GM12878 (cell line): Measurements from ENCODE around the gene MBOAT7. TPM values are rescaled to one million over a fixed set of nuclear protein-coding genes. Genes with fewer than 3 reads are reported as not detected.
"Not testable (repeated sequence)": the region's sequence is repeated elsewhere in the genome, so short reads cannot be mapped to it uniquely, and the experiment has no call there.

ENCODE experiments used
- ATAC-seq: fragments of 200-7000 bp; cut with Tn5 transposase; 3 replicates; pipeline ENCODE4 v1.9.1; 2020; ENCODE audit warnings: mild to moderate bottlenecking, moderate library complexity
- BruUV-seq: library from RNA; stranded (reverse); fragments of 400-500 nt; replicated peaks from 2 replicates; lab custom pipeline; 2021; lab: Mats Ljungman, UMichigan
- CTCF ChIA-PET: fragments of 300-600 bp; sonication (Branson Sonifier 250); formaldehyde crosslinking; extraction: SDS; loops from one replicate; lab custom pipeline; 2021; ENCODE audit warnings: inconsistent platforms; lab: Yijun Ruan, JAX
- POLR2A ChIA-PET: fragments of 350-600 bp; formaldehyde crosslinking; extraction: SDS; loops from one replicate; lab custom pipeline; 2021; ENCODE audit warnings: inconsistent platforms; lab: Charles Lee
- RAD21 ChIA-PET: fragments of 300-600 bp; sonication (Branson Sonifier 250); formaldehyde crosslinking; loops from one replicate; lab custom pipeline; 2023; ENCODE audit warnings: antibody characterized with exemption; ENCODE audit not compliant: unreplicated experiment; lab: Charles Lee
- SMC1A ChIA-PET: fragments of 300-600 bp; sonication (Branson Sonifier 250); formaldehyde crosslinking; loops from one replicate; lab custom pipeline; 2023; ENCODE audit not compliant: unreplicated experiment, uncharacterized antibody; lab: Charles Lee
- DNase-seq: peaks from one replicate; pipeline ENCODE4 v3.0.0-alpha.2; 2011; ENCODE audit warnings: low read depth, low spot score
- FAIRE-seq: peaks from 3 replicates; lab custom pipeline; 2011; peaks lifted over from hg19 to GRCh38; lab: Jason Lieb, UNC
- H2AFZ ChIP-seq: 2 replicates; pipeline ENCODE4 v1.6.0; 2011; ENCODE audit warnings: low read depth, low read length, control low read depth; ENCODE audit not compliant: control insufficient read depth
- H3K27ac ChIP-seq: 2 replicates; pipeline ENCODE4 v1.5.1; 2011; ENCODE audit warnings: control low read depth; ENCODE audit not compliant: control insufficient read depth, insufficient read depth
- H3K27me3 ChIP-seq, 2 experiments: replicated peaks in 1 of 2; 2 replicates each; pipeline versions ENCODE4 v1.6.0 to v1.6.1; 2011; ENCODE audit warnings: low read length in 1 of 2; ENCODE audit not compliant: control insufficient read depth in 2 of 2, insufficient read depth in 2 of 2
- H3K36me3 ChIP-seq, 2 experiments: 2 replicates each; pipeline ENCODE4 v1.5.1; 2011; ENCODE audit warnings: low read length in 1 of 2; ENCODE audit not compliant: control insufficient read depth in 2 of 2, insufficient read depth in 2 of 2
- H3K4me1 ChIP-seq: 2 replicates; pipeline ENCODE4 v1.6.1; 2011; ENCODE audit warnings: mild to moderate bottlenecking, low read length, moderate library complexity, mixed read lengths; ENCODE audit not compliant: control insufficient read depth, insufficient read depth
- H3K4me2 ChIP-seq: 2 replicates; pipeline ENCODE4 v1.6.0; 2011; ENCODE audit warnings: control low read depth; ENCODE audit not compliant: control insufficient read depth, insufficient read depth
- H3K4me3 ChIP-seq: fragments of 200-600 bp; sonication (generic); 2 replicates; pipeline ENCODE4 v1.5.1; 2016
- H3K79me2 ChIP-seq: 2 replicates; pipeline ENCODE4 v1.6.0; 2011; ENCODE audit warnings: low read length; ENCODE audit not compliant: control insufficient read depth, insufficient read depth
- H3K9ac ChIP-seq: 2 replicates; pipeline ENCODE4 v1.8.0; 2011; ENCODE audit warnings: low read length, control low read depth, mixed read lengths; ENCODE audit not compliant: control insufficient read depth, insufficient read depth
- H3K9me3 ChIP-seq: replicated peaks from 3 replicates; pipeline ENCODE4 v1.5.1; 2011; ENCODE audit warnings: mild to moderate bottlenecking, low read length; ENCODE audit not compliant: control insufficient read depth, insufficient read depth
- H4K20me1 ChIP-seq: 2 replicates; pipeline ENCODE4 v1.6.0; 2011; ENCODE audit not compliant: control insufficient read depth, insufficient read depth
- ZBTB4 ChIP-seq: fragments of 450-650 bp; formaldehyde crosslinking; IDR thresholded peaks from 2 replicates; pipeline ENCODE4 v1.4.0; 2022; ENCODE audit warnings: mild to moderate bottlenecking, moderate library complexity
- WGBS: methylation state at CpG from one replicate; pipeline ENCODE4 v1.1.6; 2016; ENCODE audit warnings: low lambda C conversion rate; ENCODE audit not compliant: insufficient replicate concordance, insufficient coverage; ENCODE audit errors: missing lambda C conversion rate; 5-methylcytosine and 5-hydroxymethylcytosine counted together
- in situ Hi-C: fragments of 300-500 bp; cut with MboI; formaldehyde crosslinking; loops from 9 replicates; pipeline ENCODE4 v1.14.3; 2018; ENCODE audit warnings: mixed read lengths
- intact Hi-C: fragments of 100-400 bp; cut with micrococcal nuclease; formaldehyde crosslinking; loops from one replicate; pipeline ENCODE4 v1.14.2; 2022; ENCODE audit not compliant: unreplicated experiment
- polyA plus RNA-seq, 11 experiments: library from polyadenylated mRNA; depleted of rRNA in 4 of 11; unstranded in 6 of 11; stranded (reverse) in 5 of 11; fragments of >200 nt; fragmentation: Nextera tagmentation in 4 of 11; fragmentation: Illumina TruSeq in 1 of 11; extraction: Ambion mirVana in 4 of 11; extraction: Trizol in 1 of 11; gene quantifications; 1 replicate in 1 of 11; 2 replicates in 10 of 11; pipeline versions ENCODE4 v1.2.1 to v1.2.3, GENCODE V29; 2011 to 2016; ENCODE audit warnings: inconsistent platforms in 2 of 11, missing spikeins in 2 of 11, low read depth in 1 of 11
- total RNA-seq, 4 experiments: library from RNA; depleted of rRNA in 3 of 4; stranded (reverse); fragments of >200 nt in 3 of 4; fragmentation: Illumina TruSeq in 1 of 4; extraction: Trizol in 1 of 4; gene quantifications; 2 replicates each; pipeline versions ENCODE4 v1.2.1 to v1.2.3, GENCODE V29; 2013 to 2021

Gene MBOAT7
- total and polyA plus RNA-seq, 10 of the 15 experiments (the other 5 are each of a cell fraction or from before 2014, with no cell fraction given) = 0.69 to 44.5 (median 21.7) TPM

DNA sequence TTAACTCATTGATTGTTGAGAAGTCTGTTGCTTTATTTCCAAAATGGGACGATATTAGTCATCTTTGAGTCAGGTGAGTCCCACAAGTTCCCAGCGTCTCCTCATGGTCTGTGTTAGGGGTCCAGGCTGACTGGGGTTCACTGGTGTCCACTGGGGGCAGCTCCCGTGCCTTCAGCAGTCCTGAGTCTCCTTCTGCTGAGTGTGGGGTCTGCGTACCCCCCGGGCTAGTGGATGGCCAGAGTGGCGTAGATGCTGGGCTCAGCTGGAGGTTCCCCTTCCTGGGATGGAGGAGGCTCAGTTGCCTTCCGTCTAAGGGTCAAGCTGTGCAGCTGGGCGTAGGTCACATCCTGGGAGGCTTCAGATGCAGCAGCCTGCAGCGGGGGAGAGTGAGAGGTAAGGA, 27.5 kb upstream of the MBOAT7 start:
- POLR2A ChIA-PET = no interaction called here
- Histone ChIP-seq H3K9ac (no peak overlapping the region), H3K4me3 (no peak overlapping the region), H3K36me3 (no peaks in the 10 kb centered on the region), H3K4me1 (no peaks in the 10 kb centered on the region), H4K20me1 (no peaks in the 10 kb centered on the region), H3K4me2 (no peak overlapping the region), H2AFZ (no peak overlapping the region), H3K27me3 (no peaks in the 10 kb centered on the region), H3K27ac (no peak overlapping the region), H3K79me2 (no peaks in the 10 kb centered on the region), H3K9me3 (no peaks in the 10 kb centered on the region)
- CTCF ChIA-PET = no interaction called here
- no peak for FAIRE-seq
- in situ Hi-C loops (no loop called here), intact Hi-C loops (no loop called here)
- ATAC-seq = no peak
- no peak for DNase-seq
- no TSS peak for BruUV-seq
- 66% methylated on average over 8 of the region's 9 CpGs for WGBS
- SMC1A ChIA-PET = no interaction called here
- no peak for TF ChIP-seq ZBTB4
- RAD21 ChIA-PET = no interaction called here

DNA sequence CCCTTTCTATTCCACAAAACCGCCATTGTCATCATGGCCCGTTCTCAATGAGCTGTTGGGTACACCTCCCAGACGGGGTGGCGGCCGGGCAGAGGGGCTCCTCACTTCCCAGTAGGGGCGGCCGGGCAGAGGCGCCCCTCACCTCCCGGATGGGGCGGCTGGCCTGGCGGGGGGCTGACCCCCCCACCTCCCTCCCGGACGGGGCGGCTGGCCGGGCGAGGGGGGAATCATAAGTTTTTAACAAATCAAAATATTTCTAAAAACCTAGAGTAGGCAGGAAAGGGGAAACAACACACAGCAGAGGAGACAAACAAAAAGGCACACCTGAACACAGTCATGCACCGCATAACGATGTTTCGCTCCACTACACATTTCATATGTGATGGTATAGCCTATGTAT, 25.4 kb upstream of the MBOAT7 start:
- WGBS = 97% methylated on average over 11 of the region's 19 CpGs
- H3K4me2 ChIP-seq, H3K9me3 ChIP-seq, in situ Hi-C loops, H2AFZ ChIP-seq, POLR2A ChIA-PET, ATAC-seq, H3K79me2 ChIP-seq, FAIRE-seq, H3K36me3 ChIP-seq, DNase-seq, H3K27ac ChIP-seq, H3K9ac ChIP-seq, intact Hi-C loops, SMC1A ChIA-PET, H3K4me3 ChIP-seq, H3K27me3 ChIP-seq, RAD21 ChIA-PET, BruUV-seq, H4K20me1 ChIP-seq, CTCF ChIA-PET: not testable (repeated sequence)
- peaks cover 14% of the 10 kb centered on the region for H3K4me1 ChIP-seq

DNA sequence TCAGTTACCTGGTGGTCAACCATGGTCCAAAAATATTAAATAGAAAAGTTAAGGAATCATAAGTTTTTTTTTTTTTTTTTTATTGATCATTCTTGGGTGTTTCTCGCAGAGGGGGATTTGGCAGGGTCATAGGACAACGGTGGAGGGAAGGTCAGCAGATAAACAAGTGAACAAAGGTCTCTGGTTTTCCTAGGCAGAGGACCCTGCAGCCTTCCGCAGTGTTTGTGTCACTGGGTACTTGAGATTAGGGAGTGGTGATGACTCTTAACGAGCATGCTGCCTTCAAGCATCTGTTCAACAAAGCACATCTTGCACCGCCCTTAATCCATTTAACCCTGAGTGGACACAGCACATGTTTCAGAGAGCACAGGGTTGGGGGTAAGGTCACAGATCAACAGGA, 24.8 kb upstream of the MBOAT7 start:
- H3K27ac ChIP-seq, H3K79me2 ChIP-seq, H3K36me3 ChIP-seq, intact Hi-C loops, H3K4me3 ChIP-seq, POLR2A ChIA-PET, RAD21 ChIA-PET, ATAC-seq, CTCF ChIA-PET, H3K27me3 ChIP-seq, FAIRE-seq, H3K9me3 ChIP-seq, H3K9ac ChIP-seq, BruUV-seq, SMC1A ChIA-PET, H2AFZ ChIP-seq, in situ Hi-C loops, DNase-seq, H3K4me2 ChIP-seq, H4K20me1 ChIP-seq: not testable (repeated sequence)
- H3K4me1 ChIP-seq = peaks cover 19% of the 10 kb centered on the region
- WGBS = 86% methylated on average over 3 of the region's 5 CpGs
